SK-N-MC (cell line): Measurements from ENCODE around the gene ZMYND19.
"Not testable (repeated sequence)": the region's sequence is repeated elsewhere in the genome, so short reads cannot be mapped to it uniquely, and the experiment has no call there.

Experiments used
- EZH2 ChIP-seq: fragments of 200-600 bp; sonication (generic); IDR thresholded peaks from one replicate; pipeline ENCODE4 v1.6.1; 2017; ENCODE audit warnings: antibody characterized with exemption
- FOXP2 ChIP-seq: optimal IDR thresholded peaks from 2 replicates; pipeline ENCODE3; 2011; ENCODE audit warnings: mild to moderate bottlenecking, moderate library complexity; ENCODE audit not compliant: insufficient read depth; ENCODE audit errors: extremely low read length, control extremely low read depth
- POLR2AphosphoS5 ChIP-seq: IDR thresholded peaks from 2 replicates; pipeline ENCODE4 v1.6.1; 2012; ENCODE audit warnings: mild to moderate bottlenecking, low read depth, low read length, borderline replicate concordance

- TF ChIP-seq POLR2AphosphoS5, EZH2, FOXP2: not testable (repeated sequence)
These were observed 57.3 kb downstream of the ZMYND19 start for GRCh38 chr9:137532891-137533468.
